Naive thymus-derived CD4-positive, alpha-beta T cell (primary cell): Measurements from ENCODE around the gene KCNN4. TPM values are rescaled to one million over a fixed set of nuclear protein-coding genes. Genes with fewer than 3 reads are reported as not detected.
A peak's percentile ranks its signal among the peaks of the same experiment; 100 is the strongest.
"Not testable (repeated sequence)": the region's sequence is repeated elsewhere in the genome, so short reads cannot be mapped to it uniquely, and the experiment has no call there.

ENCODE experiments used
- ATAC-seq: fragments of 150-1000 bp; cut with Tn5 transposase; 2 replicates; pipeline ENCODE4 v1.10.0; 2021; ENCODE audit warnings: mild to moderate bottlenecking, moderate library complexity
- CTCF ChIA-PET: fragments of 350-600 bp; sonication (Branson Sonifier 250); formaldehyde crosslinking; loops from one replicate; lab custom pipeline; 2021; ENCODE audit warnings: antibody characterized with exemption; lab: Charles Lee
- POLR2A ChIA-PET: fragments of 350-600 bp; sonication (Branson Sonifier 250); formaldehyde crosslinking; loops from one replicate; lab custom pipeline; 2021; ENCODE audit warnings: antibody characterized with exemption, inconsistent platforms; lab: Charles Lee
- DNase-seq, 9 donors: peaks; one replicate each; pipeline versions ENCODE4 v3.0.0 to v3.0.0-alpha.2; 2020 to 2022; ENCODE audit warnings: mixed read lengths in 1 of 9
- H3K27ac ChIP-seq: one replicate; pipeline ENCODE4 v1.7.0; 2013; ENCODE audit warnings: mild to moderate bottlenecking, low read depth, low read length, moderate library complexity
- H3K27me3 ChIP-seq, 2 donors: one replicate each; pipeline ENCODE4 v1.7.0; 2013; ENCODE audit warnings: low read length in 2 of 2, mild to moderate bottlenecking in 2 of 2, moderate library complexity in 2 of 2; ENCODE audit not compliant: control insufficient read depth in 2 of 2, insufficient read depth in 2 of 2
- H3K36me3 ChIP-seq, 3 experiments: 1 replicate in 2 of 3; 2 replicates in 1 of 3; pipeline ENCODE4 v1.7.0; 2013; ENCODE audit warnings: low read length in 3 of 3, mild to moderate bottlenecking in 3 of 3, moderate library complexity in 1 of 3; ENCODE audit not compliant: insufficient read depth in 3 of 3, control insufficient read depth in 2 of 3
- H3K4me1 ChIP-seq, 2 donors: one replicate each; pipeline ENCODE4 v1.7.0; 2013; ENCODE audit warnings: low read length in 2 of 2, mild to moderate bottlenecking in 2 of 2, moderate library complexity in 1 of 2; ENCODE audit not compliant: control insufficient read depth in 2 of 2, insufficient read depth in 2 of 2
- H3K4me3 ChIP-seq: 2 replicates; pipeline ENCODE4 v1.7.0; 2013; ENCODE audit warnings: mild to moderate bottlenecking, low read length
- H3K9me3 ChIP-seq, 3 experiments: 1 replicate in 2 of 3; 2 replicates in 1 of 3; pipeline ENCODE4 v1.7.0; 2013; ENCODE audit warnings: low read length in 3 of 3; ENCODE audit not compliant: control insufficient read depth in 2 of 3
- H3K27ac Mint-ChIP-seq, 9 donors: one replicate each; pipeline ENCODE4 v1.8.0; 2020 to 2022; ENCODE audit warnings: mixed read lengths in 9 of 9, mild to moderate bottlenecking in 8 of 9, moderate library complexity in 5 of 9, inconsistent platforms in 2 of 9
- H3K27me3 Mint-ChIP-seq, 5 donors: one replicate each; pipeline ENCODE4 v1.8.0; 2021 to 2022; ENCODE audit warnings: mixed read lengths in 5 of 5, mild to moderate bottlenecking in 1 of 5
- H3K36me3 Mint-ChIP-seq, 5 donors: one replicate each; pipeline ENCODE4 v1.8.0; 2020 to 2022; ENCODE audit warnings: mixed read lengths in 5 of 5, mild to moderate bottlenecking in 3 of 5, inconsistent platforms in 1 of 5
- H3K4me1 Mint-ChIP-seq, 7 donors: one replicate each; pipeline ENCODE4 v1.8.0; 2020 to 2022; ENCODE audit warnings: mixed read lengths in 7 of 7, mild to moderate bottlenecking in 3 of 7, inconsistent platforms in 1 of 7
- H3K4me3 Mint-ChIP-seq, 10 donors: one replicate each; pipeline ENCODE4 v1.8.0; 2020 to 2022; ENCODE audit warnings: mild to moderate bottlenecking in 10 of 10, mixed read lengths in 10 of 10, moderate library complexity in 6 of 10, inconsistent platforms in 2 of 10
- H3K9me3 Mint-ChIP-seq, 11 donors: one replicate each; pipeline ENCODE4 v1.8.0; 2020 to 2022; ENCODE audit warnings: mixed read lengths in 11 of 11, mild to moderate bottlenecking in 4 of 11, inconsistent platforms in 1 of 11, moderate library complexity in 1 of 11
- intact Hi-C, 2 donors: fragments of 100-400 bp; cut with micrococcal nuclease; formaldehyde crosslinking; loops; one replicate each; pipeline ENCODE4 v1.15.1; 2023
- polyA plus RNA-seq, 2 donors: library from polyadenylated mRNA; unstranded; fragments of 300-500 nt; fragmentation: Illumina TruSeq; gene quantifications; one replicate each; pipeline ENCODE4 v1.2.3, GENCODE V29; 2021
- total RNA-seq, 6 experiments: library from RNA in 5 of 6; stranded (reverse) in 5 of 6; gene quantifications; 1 replicate in 5 of 6; 2 replicates in 1 of 6; pipeline ENCODE4 v1.2.3 and lab custom pipeline; 2021 to 2026

The KCNN4 gene
- total and polyA plus RNA-seq, 7 experiments from 2014 or later, result 8.1 to 53.4 (median 17.3) TPM

DNA sequence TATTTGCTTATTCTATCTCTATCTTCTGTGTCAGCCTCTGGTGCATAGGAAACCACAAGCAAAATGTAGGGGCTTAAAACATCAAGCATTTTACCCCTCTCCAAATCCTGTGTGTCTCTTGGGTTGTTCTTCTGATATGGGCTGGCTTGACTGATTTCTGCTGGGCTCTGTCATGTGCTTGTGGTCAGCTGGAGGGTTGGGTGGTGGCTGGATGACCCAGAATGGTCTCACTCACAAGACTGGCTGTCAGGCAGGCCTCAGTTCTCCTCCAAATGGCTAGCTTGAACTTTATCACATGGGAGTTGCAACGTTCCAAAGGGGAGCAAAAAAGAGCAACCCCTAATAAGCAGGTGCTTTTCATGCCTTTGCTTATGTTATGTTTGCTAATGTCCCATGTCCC, 31.1 kb upstream of the KCNN4 start:
- no peaks in the 10 kb centered on the region for H3K36me3 ChIP-seq
- DNase-seq (no peak), ATAC-seq (no peak)
- intact Hi-C loops, result no loop called here
- H3K36me3 Mint-ChIP-seq, result peaks cover 0 to 4% (median 0%) of the 10 kb centered on the region in 5 donors
- H3K4me1 Mint-ChIP-seq, result peaks cover 0 to 3% (median 0%) of the 10 kb centered on the region in 7 donors
- H3K4me1 ChIP-seq, result no peaks in the 10 kb centered on the region
- H3K4me3 Mint-ChIP-seq, result no peak overlapping the region
- H3K9me3 Mint-ChIP-seq, result peaks cover 0 to 1% (median 0%) of the 10 kb centered on the region in 11 donors
- no peak overlapping the region for H3K4me3 ChIP-seq
- no peaks in the 10 kb centered on the region for H3K27me3 ChIP-seq
- H3K27me3 Mint-ChIP-seq, result peaks cover 9 to 24% (median 13%) of the 10 kb centered on the region in 5 donors
- CTCF ChIA-PET, result interaction anchor here (0.7 kb wide), 1 partner anchor 1304 kb away, joined by 3 read pairs; no protein-coding TSS in a partner anchor
- POLR2A ChIA-PET, result interaction anchor here (0.6 kb wide), 1 partner anchor 179 kb away, joined by 6 read pairs; no protein-coding TSS in a partner anchor
- no peak overlapping the region for H3K27ac ChIP-seq
- H3K9me3 ChIP-seq, result no peaks in the 10 kb centered on the region
- no peak overlapping the region for H3K27ac Mint-ChIP-seq

DNA sequence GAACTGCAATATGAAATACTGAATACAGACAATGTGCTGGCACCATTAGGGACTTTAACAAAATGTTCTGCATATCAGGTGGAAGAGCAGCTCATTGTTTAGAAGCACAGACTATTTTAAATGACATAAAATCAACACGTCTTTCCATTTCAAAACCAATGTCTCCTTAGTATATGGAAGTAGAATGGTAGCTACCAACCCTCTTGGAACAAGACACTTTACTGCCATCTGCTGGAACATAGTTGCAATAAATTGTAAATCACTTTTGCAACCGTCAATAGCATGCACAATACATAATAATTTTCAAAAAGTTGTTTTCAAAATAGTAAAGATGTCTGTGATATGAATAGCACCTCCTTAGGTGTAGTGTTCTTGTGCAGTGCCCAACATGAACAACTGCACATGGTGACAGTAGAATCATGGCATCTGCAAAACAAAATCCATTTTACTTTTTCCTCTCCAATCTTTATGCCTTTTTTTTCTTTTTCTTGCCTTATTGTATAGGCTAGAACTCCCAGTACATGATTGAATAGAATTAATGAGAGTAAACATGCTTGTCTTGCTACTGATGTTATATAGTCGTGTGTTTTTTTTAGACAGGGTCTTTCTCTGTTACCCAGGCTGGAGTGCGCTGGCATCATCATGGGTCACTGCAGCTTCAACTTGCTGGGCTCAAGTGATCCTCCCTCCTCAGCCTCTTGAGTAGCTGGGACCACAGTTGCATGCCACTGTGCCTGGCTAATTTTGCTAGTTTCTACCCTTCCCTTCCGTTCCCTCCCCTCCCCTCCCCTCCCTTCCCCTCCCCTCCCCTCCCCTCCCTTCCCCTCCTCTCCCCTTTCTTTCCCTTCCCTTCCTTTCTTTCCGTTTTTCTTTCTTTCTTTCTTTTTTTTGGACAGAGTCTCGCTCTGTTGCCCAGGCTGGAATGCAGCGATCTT, 29.3 kb upstream of the KCNN4 start:
- no peaks in the 10 kb centered on the region for H3K27me3 ChIP-seq
- peak in 7 of 9 donors; percentile 14 to 59 (median 49) for DNase-seq
- H3K27ac ChIP-seq, result no peak overlapping the region
- no peaks in the 10 kb centered on the region for H3K36me3 ChIP-seq
- peak; percentile 75 for ATAC-seq
- no peak overlapping the region for H3K4me3 Mint-ChIP-seq
- peaks cover 0 to 4% (median 0%) of the 10 kb centered on the region in 5 donors for H3K36me3 Mint-ChIP-seq
- peaks cover 0 to 1% (median 0%) of the 10 kb centered on the region in 11 donors for H3K9me3 Mint-ChIP-seq
- ChIA-PET CTCF (interaction anchor here (0.6 to 1.6 kb wide), 15 partner anchors 13 to 378 kb away, joined by 3 to 17 read pairs (median 3); partner anchors contain the start of genes IRGQ, PLAUR and ZNF576), POLR2A (interaction anchor here (0.6 to 1.2 kb wide), 2 partner anchors 65 to 95 kb away, joined by 3 to 6 read pairs; no protein-coding TSS in a partner anchor)
- intact Hi-C loops, result loop anchor here (1.0 to 2.0 kb wide), 2 partner anchors 25 to 65 kb away; no protein-coding TSS in a partner anchor
- H3K27me3 Mint-ChIP-seq, result peaks cover 12 to 27% (median 17%) of the 10 kb centered on the region in 5 donors
- H3K9me3 ChIP-seq, result no peaks in the 10 kb centered on the region
- no peaks in the 10 kb centered on the region for H3K4me1 ChIP-seq
- H3K4me1 Mint-ChIP-seq, result peaks cover 0 to 3% (median 0%) of the 10 kb centered on the region in 7 donors
- H3K27ac Mint-ChIP-seq, result no peak overlapping the region
- H3K4me3 ChIP-seq, result no peak overlapping the region

DNA sequence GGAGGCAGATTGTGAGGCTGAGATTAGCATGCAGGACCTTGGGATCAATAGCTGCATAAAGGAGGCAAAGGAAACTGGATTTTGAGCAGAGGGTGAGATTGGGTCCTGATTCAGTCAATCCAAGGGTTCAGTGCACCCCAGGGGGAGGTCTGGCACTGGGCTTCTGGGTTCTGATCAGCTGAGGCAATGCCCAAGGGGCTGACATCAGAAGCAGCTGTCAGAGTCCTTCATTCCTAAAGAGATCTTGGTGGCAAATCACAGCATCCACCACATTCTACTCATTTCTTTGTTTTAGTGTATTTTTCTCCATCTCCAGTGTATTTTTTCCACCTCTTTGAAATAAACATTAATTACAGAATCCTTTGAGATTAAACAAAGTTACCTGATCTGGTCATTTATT, 26.9 kb upstream of the KCNN4 start:
- ChIA-PET POLR2A (no interaction called here), CTCF (no interaction called here)
- ATAC-seq (no peak), DNase-seq (no peak)
- Histone ChIP-seq H3K9me3 (no peaks in the 10 kb centered on the region), H3K27me3 (no peaks in the 10 kb centered on the region), H3K36me3 (no peaks in the 10 kb centered on the region), H3K4me1 (no peaks in the 10 kb centered on the region), H3K4me3 (no peak overlapping the region), H3K27ac (no peak overlapping the region)
- H3K9me3 Mint-ChIP-seq, result peaks cover 0 to 1% (median 0%) of the 10 kb centered on the region in 11 donors
- H3K4me1 Mint-ChIP-seq, result peaks cover 0 to 3% (median 0%) of the 10 kb centered on the region in 7 donors
- H3K4me3 Mint-ChIP-seq, result no peak overlapping the region
- H3K27me3 Mint-ChIP-seq, result peaks cover 5 to 31% (median 14%) of the 10 kb centered on the region in 5 donors
- H3K27ac Mint-ChIP-seq, result no peak overlapping the region
- no peaks in the 10 kb centered on the region for H3K36me3 Mint-ChIP-seq
- intact Hi-C loops, result loop anchor here in 1 of 2 donors (2.0 kb wide), 1 partner anchor 23 kb away; no protein-coding TSS in a partner anchor

DNA sequence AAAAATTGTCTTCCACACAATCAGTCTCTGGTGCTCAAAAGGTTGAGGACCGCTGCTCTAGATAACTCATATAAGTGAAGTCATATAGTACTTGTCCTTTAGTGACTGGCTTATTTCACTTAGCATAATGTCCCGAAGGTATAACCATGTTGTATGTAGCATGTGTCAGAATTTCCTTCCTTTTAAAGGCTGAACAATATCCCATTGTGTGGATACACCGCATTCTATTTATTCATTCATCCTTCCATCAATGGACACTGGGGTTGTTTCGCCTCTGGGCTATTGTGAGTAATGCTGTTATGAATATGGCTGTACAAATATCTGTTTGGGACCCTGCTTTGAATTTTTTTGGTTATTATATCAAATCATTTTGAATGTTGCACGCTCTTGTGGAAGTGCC, 26.1 kb upstream of the KCNN4 start:
- Mint-ChIP-seq H3K4me3 (no peak overlapping the region), H3K27me3 (peaks cover 5 to 31% (median 7%) of the 10 kb centered on the region in 5 donors), H3K27ac (no peak overlapping the region), H3K4me1 (peaks cover 0 to 3% (median 0%) of the 10 kb centered on the region in 7 donors), H3K36me3 (no peaks in the 10 kb centered on the region), H3K9me3 (peaks cover 0 to 1% (median 0%) of the 10 kb centered on the region in 11 donors)
- H3K36me3 ChIP-seq, result no peaks in the 10 kb centered on the region
- H3K4me1 ChIP-seq, result no peaks in the 10 kb centered on the region
- CTCF ChIA-PET, result no interaction called here
- H3K4me3 ChIP-seq, result no peak overlapping the region
- H3K9me3 ChIP-seq, result no peaks in the 10 kb centered on the region
- intact Hi-C loops, result no loop called here
- DNase-seq, result no peak
- POLR2A ChIA-PET, result no interaction called here
- H3K27me3 ChIP-seq, result no peaks in the 10 kb centered on the region
- no peak for ATAC-seq
- H3K27ac ChIP-seq, result no peak overlapping the region

DNA sequence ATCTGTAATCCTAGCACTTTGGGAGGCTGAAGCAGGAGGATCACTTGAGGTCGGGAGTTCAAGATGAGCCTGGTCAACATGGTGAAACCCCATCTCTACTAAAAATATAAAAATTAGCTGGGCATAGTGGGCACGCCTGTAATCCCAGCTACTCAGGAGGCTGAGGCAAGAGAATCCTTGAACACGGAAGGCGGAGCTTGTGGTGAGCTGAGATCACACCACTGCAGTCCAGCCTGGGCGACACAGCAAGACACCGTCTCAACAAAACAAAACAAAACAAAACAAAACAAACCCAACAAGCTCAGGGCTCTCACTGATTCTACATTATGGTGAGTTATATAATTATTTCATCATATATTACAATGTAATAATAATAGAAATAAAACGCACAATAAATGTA, 25.6 kb upstream of the KCNN4 start:
- H3K27ac ChIP-seq, POLR2A ChIA-PET, H3K4me3 ChIP-seq, H3K9me3 ChIP-seq, DNase-seq, H3K27ac Mint-ChIP-seq, ATAC-seq, H3K9me3 Mint-ChIP-seq, CTCF ChIA-PET, intact Hi-C loops, H3K36me3 ChIP-seq, H3K4me1 Mint-ChIP-seq, H3K4me3 Mint-ChIP-seq, H3K27me3 ChIP-seq, H3K4me1 ChIP-seq, H3K36me3 Mint-ChIP-seq: not testable (repeated sequence)
- peaks cover 5 to 29% (median 5%) of the 10 kb centered on the region in 5 donors for H3K27me3 Mint-ChIP-seq

DNA sequence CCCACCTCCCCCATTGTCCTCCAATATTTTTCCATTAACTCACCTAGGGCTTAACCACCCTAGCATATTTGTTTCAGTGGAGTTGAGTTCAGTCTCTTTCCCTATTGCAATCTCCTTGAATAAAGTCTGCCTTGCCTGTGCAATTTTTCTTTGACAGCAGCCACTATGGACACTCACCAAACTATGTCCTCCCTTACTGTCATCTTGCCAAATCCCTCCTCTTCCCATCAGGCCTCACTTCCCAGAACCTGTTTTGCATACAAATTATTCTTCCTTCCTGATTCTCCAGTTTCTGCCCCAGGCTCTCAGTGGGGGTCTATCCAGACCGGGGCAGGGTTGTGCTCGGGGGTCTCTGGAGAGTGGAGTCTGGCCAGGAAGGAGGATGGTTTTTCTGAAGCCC, 23.7 kb upstream of the KCNN4 start:
- Histone ChIP-seq H3K36me3 (no peaks in the 10 kb centered on the region), H3K4me3 (no peak overlapping the region), H3K27me3 (no peaks in the 10 kb centered on the region), H3K4me1 (no peaks in the 10 kb centered on the region), H3K27ac (no peak overlapping the region), H3K9me3 (no peaks in the 10 kb centered on the region)
- Mint-ChIP-seq H3K27me3 (peaks cover 0 to 22% (median 5%) of the 10 kb centered on the region in 5 donors), H3K4me3 (no peak overlapping the region), H3K4me1 (peaks cover 0 to 5% (median 0%) of the 10 kb centered on the region in 7 donors), H3K36me3 (no peaks in the 10 kb centered on the region), H3K27ac (no peak overlapping the region), H3K9me3 (peaks cover 0 to 1% (median 0%) of the 10 kb centered on the region in 11 donors)
- DNase-seq (no peak), ATAC-seq (no peak)
- POLR2A ChIA-PET, result no interaction called here
- intact Hi-C loops, result no loop called here
- CTCF ChIA-PET, result no interaction called here
